ENCODE data around the gene ADAMTSL3. TPM values are rescaled to one million over a fixed set of nuclear protein-coding genes. Genes with fewer than 3 reads are reported as not detected.

ADAMTSL3 gene
- total RNA-seq, 1 donor from 2014 or later = 0.17 TPM

- Mint-ChIP-seq H3K27ac (ENCODE audit: unreplicated experiment) (no peak overlapping the region), H3K4me1 (ENCODE audit: low read depth) (peaks cover 4% of the 10 kb centered on the region), H3K27me3 (ENCODE audit: low read depth) (peaks cover 4% of the 10 kb centered on the region), H3K4me3 (ENCODE audit: unreplicated experiment) (no peak overlapping the region), H3K9me3 (ENCODE audit: low read depth) (no peaks in the 10 kb centered on the region), H3K36me3 (ENCODE audit: low read depth) (no peaks in the 10 kb centered on the region)
- DNase-seq (ENCODE audit: low spot score) = no peak
- TF ChIP-seq, protein P1, sequence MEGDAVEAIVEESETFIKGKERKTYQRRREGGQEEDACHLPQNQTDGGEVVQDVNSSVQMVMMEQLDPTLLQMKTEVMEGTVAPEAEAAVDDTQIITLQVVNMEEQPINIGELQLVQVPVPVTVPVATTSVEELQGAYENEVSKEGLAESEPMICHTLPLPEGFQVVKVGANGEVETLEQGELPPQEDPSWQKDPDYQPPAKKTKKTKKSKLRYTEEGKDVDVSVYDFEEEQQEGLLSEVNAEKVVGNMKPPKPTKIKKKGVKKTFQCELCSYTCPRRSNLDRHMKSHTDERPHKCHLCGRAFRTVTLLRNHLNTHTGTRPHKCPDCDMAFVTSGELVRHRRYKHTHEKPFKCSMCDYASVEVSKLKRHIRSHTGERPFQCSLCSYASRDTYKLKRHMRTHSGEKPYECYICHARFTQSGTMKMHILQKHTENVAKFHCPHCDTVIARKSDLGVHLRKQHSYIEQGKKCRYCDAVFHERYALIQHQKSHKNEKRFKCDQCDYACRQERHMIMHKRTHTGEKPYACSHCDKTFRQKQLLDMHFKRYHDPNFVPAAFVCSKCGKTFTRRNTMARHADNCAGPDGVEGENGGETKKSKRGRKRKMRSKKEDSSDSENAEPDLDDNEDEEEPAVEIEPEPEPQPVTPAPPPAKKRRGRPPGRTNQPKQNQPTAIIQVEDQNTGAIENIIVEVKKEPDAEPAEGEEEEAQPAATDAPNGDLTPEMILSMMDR (IDR thresholded peaks at IDR 0.05) = no peak
These were observed 189.5 kb downstream of the ADAMTSL3 start for GRCh38 chr15:83843471-83843871.

- no peak overlapping the region for H3K27ac Mint-ChIP-seq (ENCODE audit: unreplicated experiment)
- no peak overlapping the region for H3K4me3 Mint-ChIP-seq (ENCODE audit: unreplicated experiment)
- H3K9me3 Mint-ChIP-seq (ENCODE audit: low read depth) = no peaks in the 10 kb centered on the region
- peaks cover 4% of the 10 kb centered on the region for H3K27me3 Mint-ChIP-seq (ENCODE audit: low read depth)
- DNase-seq (ENCODE audit: low spot score) = no peak
- no peaks in the 10 kb centered on the region for H3K36me3 Mint-ChIP-seq (ENCODE audit: low read depth)
- peaks cover 4% of the 10 kb centered on the region for H3K4me1 Mint-ChIP-seq (ENCODE audit: low read depth)
- TF ChIP-seq, protein P1 (IDR thresholded peaks at IDR 0.05) = no peak
These were observed 190.8 kb downstream of the ADAMTSL3 start for GRCh38 chr15:83844742-83845141.

- Mint-ChIP-seq H3K36me3 (ENCODE audit: low read depth) (no peaks in the 10 kb centered on the region), H3K4me1 (ENCODE audit: low read depth) (peaks cover 4% of the 10 kb centered on the region), H3K27me3 (ENCODE audit: low read depth) (peaks cover 4% of the 10 kb centered on the region), H3K9me3 (ENCODE audit: low read depth) (no peaks in the 10 kb centered on the region), H3K27ac (ENCODE audit: unreplicated experiment) (no peak overlapping the region), H3K4me3 (ENCODE audit: unreplicated experiment) (no peak overlapping the region)
- no peak for DNase-seq (ENCODE audit: low spot score)
- TF ChIP-seq, protein P1 (IDR thresholded peaks at IDR 0.05) = no peak
These were observed 191.3 kb downstream of the ADAMTSL3 start for GRCh38 chr15:83845230-83845629.

- TF ChIP-seq, protein P1 (IDR thresholded peaks at IDR 0.05) = no peak
- Mint-ChIP-seq H3K27ac (ENCODE audit: unreplicated experiment) (no peak overlapping the region), H3K4me1 (ENCODE audit: low read depth) (peaks cover 4% of the 10 kb centered on the region), H3K4me3 (ENCODE audit: unreplicated experiment) (no peak overlapping the region), H3K36me3 (ENCODE audit: low read depth) (no peaks in the 10 kb centered on the region), H3K27me3 (ENCODE audit: low read depth) (peaks cover 4% of the 10 kb centered on the region), H3K9me3 (ENCODE audit: low read depth) (no peaks in the 10 kb centered on the region)
- no peak for DNase-seq (ENCODE audit: low spot score)
These were observed 192.9 kb downstream of the ADAMTSL3 start for GRCh38 chr15:83846847-83847246.

GRCh38 chr15:83848315-83849050, 194.6 kb downstream of the ADAMTSL3 start:
- Mint-ChIP-seq H3K4me3 (ENCODE audit: unreplicated experiment) (no peak overlapping the region), H3K27ac (ENCODE audit: unreplicated experiment) (no peak overlapping the region), H3K36me3 (ENCODE audit: low read depth) (no peaks in the 10 kb centered on the region), H3K9me3 (ENCODE audit: low read depth) (no peaks in the 10 kb centered on the region), H3K27me3 (ENCODE audit: low read depth) (no peaks in the 10 kb centered on the region), H3K4me1 (ENCODE audit: low read depth) (peaks cover 4% of the 10 kb centered on the region)
- no peak for DNase-seq (ENCODE audit: low spot score)
- TF ChIP-seq, protein P1 (IDR thresholded peaks at IDR 0.05) = no peak
